ENCODE data around the gene SERPINB10. TPM values are rescaled to one million over a fixed set of nuclear protein-coding genes. Genes with fewer than 3 reads are reported as not detected.

The SERPINB10 gene
- total RNA-seq, 1 experiment from 2014 or later = not detected

DNA sequence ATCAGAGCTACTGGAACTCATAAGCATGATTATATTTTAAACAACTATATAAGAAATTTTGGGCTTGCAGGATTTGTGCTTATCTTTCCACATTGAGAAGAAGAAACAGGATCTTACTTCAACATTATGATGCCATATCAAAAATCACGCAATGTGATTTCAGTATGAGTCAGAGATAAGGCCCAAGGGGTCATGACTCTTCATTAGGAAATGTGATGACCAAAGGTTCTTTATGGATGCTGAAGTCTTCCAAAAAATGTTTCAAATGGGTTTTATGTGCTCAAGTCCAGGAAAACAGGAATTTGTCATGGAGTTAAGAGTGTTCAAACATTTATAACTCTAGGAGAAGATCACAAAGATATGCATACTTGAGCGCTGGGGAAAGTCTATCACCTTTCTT is 28.0 kb upstream of the SERPINB10 start:
- Histone ChIP-seq H3K79me2 (ENCODE audit: low read depth) (no peaks in the 10 kb centered on the region), H3K27ac (no peak overlapping the region), H2AFZ (no peak overlapping the region), H3K9me2 (ENCODE audit: insufficient read depth) (no peaks in the 10 kb centered on the region), H4K20me1 (ENCODE audit: insufficient read depth) (no peaks in the 10 kb centered on the region), H3K4me2 (no peak overlapping the region), H3K4me3 (no peak overlapping the region), H3K9me3 (ENCODE audit: insufficient read depth, low read depth) (no peaks in the 10 kb centered on the region), H3K4me1 (replicated peaks; ENCODE audit: insufficient read depth) (peaks cover 14% of the 10 kb centered on the region; the same call in 1 of the 2 replicates), H3F3A (ENCODE audit: insufficient read depth, low read depth) (no peaks in the 10 kb centered on the region), H3K27me3 (ENCODE audit: insufficient read depth, low read depth) (no peaks in the 10 kb centered on the region), H3K36me3 (ENCODE audit: low read depth) (no peaks in the 10 kb centered on the region)
- no peak for TF ChIP-seq EZH2 (IDR thresholded peaks at IDR 0.05; ENCODE audit: low read depth)
- TF ChIP-seq, protein P1, sequence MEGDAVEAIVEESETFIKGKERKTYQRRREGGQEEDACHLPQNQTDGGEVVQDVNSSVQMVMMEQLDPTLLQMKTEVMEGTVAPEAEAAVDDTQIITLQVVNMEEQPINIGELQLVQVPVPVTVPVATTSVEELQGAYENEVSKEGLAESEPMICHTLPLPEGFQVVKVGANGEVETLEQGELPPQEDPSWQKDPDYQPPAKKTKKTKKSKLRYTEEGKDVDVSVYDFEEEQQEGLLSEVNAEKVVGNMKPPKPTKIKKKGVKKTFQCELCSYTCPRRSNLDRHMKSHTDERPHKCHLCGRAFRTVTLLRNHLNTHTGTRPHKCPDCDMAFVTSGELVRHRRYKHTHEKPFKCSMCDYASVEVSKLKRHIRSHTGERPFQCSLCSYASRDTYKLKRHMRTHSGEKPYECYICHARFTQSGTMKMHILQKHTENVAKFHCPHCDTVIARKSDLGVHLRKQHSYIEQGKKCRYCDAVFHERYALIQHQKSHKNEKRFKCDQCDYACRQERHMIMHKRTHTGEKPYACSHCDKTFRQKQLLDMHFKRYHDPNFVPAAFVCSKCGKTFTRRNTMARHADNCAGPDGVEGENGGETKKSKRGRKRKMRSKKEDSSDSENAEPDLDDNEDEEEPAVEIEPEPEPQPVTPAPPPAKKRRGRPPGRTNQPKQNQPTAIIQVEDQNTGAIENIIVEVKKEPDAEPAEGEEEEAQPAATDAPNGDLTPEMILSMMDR (conservative IDR thresholded peaks at IDR 0.05) = no peak
- ChIA-PET POLR2A (ENCODE audit: unreplicated experiment) (no interaction called here), CTCF (no interaction called here)
- intact Hi-C loops (cut with micrococcal nuclease; ENCODE audit: unreplicated experiment) = no loop called here
- BruUV-seq (replicated peaks) = no TSS peak
- DNase-seq = peak in 1 of 2 experiments; percentile 36

- ChIA-PET POLR2A (ENCODE audit: unreplicated experiment) (no interaction called here), CTCF (no interaction called here)
- H3K4me3 ChIP-seq = no peak overlapping the region
- no peaks in the 10 kb centered on the region for H3K9me3 ChIP-seq (ENCODE audit: insufficient read depth, low read depth)
- no TSS peak for BruUV-seq (replicated peaks)
- peak overlapping the region; percentile 49; the same call in 1 of the 2 replicates for H3K27ac ChIP-seq
- H3K79me2 ChIP-seq (ENCODE audit: low read depth) = no peaks in the 10 kb centered on the region
- H3K27me3 ChIP-seq (ENCODE audit: insufficient read depth, low read depth) = no peaks in the 10 kb centered on the region
- DNase-seq = no peak
- TF ChIP-seq, protein P1 (conservative IDR thresholded peaks at IDR 0.05) = no peak
- no peak for TF ChIP-seq EZH2 (IDR thresholded peaks at IDR 0.05; ENCODE audit: low read depth)
- H2AFZ ChIP-seq = no peak overlapping the region
- intact Hi-C loops (cut with micrococcal nuclease; ENCODE audit: unreplicated experiment) = loop anchor here (1.0 kb wide), 1 partner anchor 54 kb away; no protein-coding TSS in a partner anchor
- H3K4me1 ChIP-seq (replicated peaks; ENCODE audit: insufficient read depth) = peaks cover 14% of the 10 kb centered on the region; the same call in 1 of the 2 replicates
- H4K20me1 ChIP-seq (ENCODE audit: insufficient read depth) = no peaks in the 10 kb centered on the region
- no peaks in the 10 kb centered on the region for H3F3A ChIP-seq (ENCODE audit: insufficient read depth, low read depth)
- H3K4me2 ChIP-seq = no peak overlapping the region
- no peaks in the 10 kb centered on the region for H3K9me2 ChIP-seq (ENCODE audit: insufficient read depth)
- H3K36me3 ChIP-seq (ENCODE audit: low read depth) = no peaks in the 10 kb centered on the region
Measured at GRCh38 chr18:63881851-63882250, 25.9 kb upstream of the SERPINB10 start.

DNA sequence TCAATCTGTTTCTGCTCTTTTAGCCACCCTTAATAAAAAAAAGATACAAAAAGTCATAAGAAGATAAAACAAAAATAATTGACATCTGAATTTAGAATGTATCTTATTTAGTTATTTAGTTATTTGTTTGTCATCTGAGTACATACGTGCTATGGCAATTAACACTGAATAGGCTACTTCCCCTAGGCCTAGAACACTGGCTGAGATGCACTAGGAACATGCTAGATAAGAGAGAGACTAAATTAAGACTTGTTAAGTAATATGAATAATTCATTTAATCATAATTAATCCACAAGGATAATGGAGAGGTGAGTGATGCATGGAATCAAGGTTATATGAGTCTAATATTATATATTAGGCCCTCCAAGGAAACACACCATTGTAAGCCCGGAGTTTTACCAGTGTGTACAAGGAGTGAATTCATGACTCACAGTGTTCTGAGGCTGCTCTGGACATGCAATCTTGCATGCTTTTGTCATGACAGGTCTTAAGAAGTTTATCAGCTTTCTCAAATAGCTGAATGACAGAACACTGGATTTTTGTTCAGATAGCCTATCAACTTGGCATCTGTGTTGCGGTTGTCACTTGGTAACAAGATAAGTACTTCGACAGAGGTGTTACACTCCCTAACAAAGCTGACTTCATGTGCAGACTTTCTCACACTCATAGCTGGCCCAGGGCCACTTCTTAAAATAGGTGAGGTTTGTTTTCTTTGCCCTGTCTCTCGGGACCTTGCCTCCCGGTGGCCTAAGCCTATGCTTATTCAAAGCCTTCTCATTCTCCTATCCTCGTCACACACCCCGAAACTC is 25.2 kb upstream of the SERPINB10 start:
- BruUV-seq (replicated peaks) = no TSS peak

More for the DNA sequence above, 25.2 kb upstream of the SERPINB10 start:
- DNase-seq = peak; percentile 61 to 96
- 0 out of 2 replicates have a peak overlapping the region, but pooled peaks have one; percentile 15 for H2AFZ ChIP-seq
- H3K27me3 ChIP-seq (ENCODE audit: insufficient read depth, low read depth) = no peaks in the 10 kb centered on the region
- no peaks in the 10 kb centered on the region for H3K9me3 ChIP-seq (ENCODE audit: insufficient read depth, low read depth)
- no peaks in the 10 kb centered on the region for H3F3A ChIP-seq (ENCODE audit: insufficient read depth, low read depth)
- intact Hi-C loops (cut with micrococcal nuclease; ENCODE audit: unreplicated experiment) = loop anchor here (1.0 kb wide), 1 partner anchor 54 kb away; no protein-coding TSS in a partner anchor
- POLR2A ChIA-PET (ENCODE audit: unreplicated experiment) = interaction anchor here (0.6 kb wide), 1 partner anchor 330 kb away, joined by 3 read pairs; no protein-coding TSS in a partner anchor
- no peaks in the 10 kb centered on the region for H4K20me1 ChIP-seq (ENCODE audit: insufficient read depth)
- no peaks in the 10 kb centered on the region for H3K36me3 ChIP-seq (ENCODE audit: low read depth)
- H3K27ac ChIP-seq = peak overlapping the region; percentile 54; the same call in 1 of the 2 replicates
- peak overlapping the region; percentile 32; the same call in 1 of the 2 replicates for H3K4me2 ChIP-seq
- H3K4me3 ChIP-seq = no peak overlapping the region
- H3K9me2 ChIP-seq (ENCODE audit: insufficient read depth) = no peaks in the 10 kb centered on the region
- H3K4me1 ChIP-seq (replicated peaks; ENCODE audit: insufficient read depth) = peaks cover 14% of the 10 kb centered on the region; the same call in 1 of the 2 replicates
- CTCF ChIA-PET = no interaction called here
- no peaks in the 10 kb centered on the region for H3K79me2 ChIP-seq (ENCODE audit: low read depth)
- TF ChIP-seq, protein P1 (conservative IDR thresholded peaks at IDR 0.05) = no peak
- TF ChIP-seq EZH2 (IDR thresholded peaks at IDR 0.05; ENCODE audit: low read depth) = no peak
